GM12873 (cell line): Measurements from ENCODE around the gene SLC6A7.

Source experiments
- CTCF ChIP-seq: IDR thresholded peaks from 2 replicates; pipeline ENCODE4 v1.5.1; 2012; ENCODE audit warnings: low read depth, mild to moderate bottlenecking, moderate library complexity, low read length, control low read depth; ENCODE audit not compliant: insufficient read depth; ENCODE audit errors: missing control alignments

SLC6A7 gene

GRCh38 chr5:150189326-150189725 lies 536 bp upstream of the SLC6A7 start:
- no peak for TF ChIP-seq CTCF

- no peak for TF ChIP-seq CTCF
Observed at GRCh38 chr5:150190503-150190979, 679 bp downstream of the SLC6A7 start.

- no peak for TF ChIP-seq CTCF
Observed at GRCh38 chr5:150190987-150191386, 1.1 kb downstream of the SLC6A7 start.

- TF ChIP-seq CTCF = no peak
Observed at GRCh38 chr5:150192462-150192861, 2.6 kb downstream of the SLC6A7 start.

- TF ChIP-seq CTCF = no peak
Observed at GRCh38 chr5:150195736-150196485, 6.0 kb downstream of the SLC6A7 start.

- no peak for TF ChIP-seq CTCF
Observed at GRCh38 chr5:150196514-150196913, 6.7 kb downstream of the SLC6A7 start.

GRCh38 chr5:150196986-150197385 lies 7.1 kb downstream of the SLC6A7 start:
- TF ChIP-seq CTCF = no peak
